H1 (cell line): ENCODE data around the gene ZNF692. TPM values are rescaled to one million over a fixed set of nuclear protein-coding genes. Genes with fewer than 3 reads are reported as not detected.

Experiments used
- CTCF ChIA-PET: fragments of 300-600 bp; sonication (Branson Sonifier 250); formaldehyde crosslinking; loops from one replicate; lab custom pipeline; 2021; ENCODE audit not compliant: partially characterized antibody; lab: Charles Lee
- POLR2A ChIA-PET: fragments of 300-600 bp; sonication (Branson Sonifier 250); formaldehyde crosslinking; loops from one replicate; lab custom pipeline; 2021; ENCODE audit warnings: inconsistent platforms; ENCODE audit not compliant: partially characterized antibody; lab: Charles Lee
- DNase-seq, 2 experiments: peaks; one replicate each; pipeline versions ENCODE4 v3.0.0 to v3.0.0-alpha.2; 2010 to 2022; ENCODE audit warnings: low spot score in 2 of 2, low read depth in 1 of 2, mixed read lengths in 1 of 2
- FAIRE-seq: peaks from 2 replicates; lab custom pipeline; 2011; peaks lifted over from hg19 to GRCh38; lab: Jason Lieb, UNC
- H2AFZ ChIP-seq: 2 replicates; pipeline ENCODE4 v1.8.1; 2012; ENCODE audit warnings: low read length, inconsistent platforms
- H2AK5ac ChIP-seq: 2 replicates; pipeline ENCODE4 v1.6.1; 2013; ENCODE audit warnings: low read depth, low read length
- H2BK120ac ChIP-seq: replicated peaks from 2 replicates; pipeline ENCODE3; 2013; ENCODE audit warnings: low read depth, low read length, inconsistent platforms
- H2BK12ac ChIP-seq: 2 replicates; pipeline ENCODE4 v1.6.1; 2013; ENCODE audit warnings: low read depth, low read length
- H2BK15ac ChIP-seq: 2 replicates; pipeline ENCODE4 v1.6.1; 2013; ENCODE audit warnings: low read length
- H2BK20ac ChIP-seq: 2 replicates; pipeline ENCODE4 v1.6.1; 2013; ENCODE audit warnings: low read length
- H2BK5ac ChIP-seq: 2 replicates; pipeline ENCODE4 v1.6.1; 2013; ENCODE audit warnings: low read depth, low read length
- H3K14ac ChIP-seq: 2 replicates; pipeline ENCODE4 v1.6.1; 2013; ENCODE audit warnings: inconsistent platforms; ENCODE audit not compliant: insufficient read length
- H3K18ac ChIP-seq: 2 replicates; pipeline ENCODE4 v1.6.1; 2013; ENCODE audit warnings: low read length; ENCODE audit errors: extremely low read depth
- H3K23ac ChIP-seq: 2 replicates; pipeline ENCODE4 v1.6.1; 2013; ENCODE audit warnings: inconsistent platforms; ENCODE audit not compliant: insufficient read length
- H3K23me2 ChIP-seq: 2 replicates; pipeline ENCODE4 v1.6.1; 2013; ENCODE audit warnings: low read depth, low read length
- H3K27ac ChIP-seq: 2 replicates; pipeline ENCODE4 v1.6.1; 2011; ENCODE audit warnings: low read depth, low read length, inconsistent platforms
- H3K27me3 ChIP-seq, 4 experiments: replicated peaks in 1 of 4; 1 replicate in 1 of 4; 2 replicates in 3 of 4; pipeline versions ENCODE4 v1.6.1 to v1.8.1; 2011 to 2013; ENCODE audit warnings: low read length in 3 of 4, mild to moderate bottlenecking in 3 of 4, inconsistent platforms in 2 of 4, mixed read lengths in 2 of 4, moderate library complexity in 1 of 4; ENCODE audit not compliant: control insufficient read depth in 3 of 4, insufficient read depth in 3 of 4; ENCODE audit errors: extremely low read depth in 1 of 4
- H3K36me3 ChIP-seq, 4 experiments: 2 replicates each; pipeline versions ENCODE4 v1.6.1 to v1.8.1; 2011 to 2013; ENCODE audit warnings: mild to moderate bottlenecking in 4 of 4, low read length in 3 of 4, moderate library complexity in 2 of 4, control low read depth in 1 of 4, inconsistent platforms in 1 of 4; ENCODE audit not compliant: insufficient read depth in 4 of 4, control insufficient read depth in 2 of 4
- H3K4ac ChIP-seq: replicated peaks from 2 replicates; pipeline ENCODE3; 2013; ENCODE audit warnings: low read length, low read depth, mixed read lengths, inconsistent platforms; ENCODE audit not compliant: insufficient read length
- H3K4me1 ChIP-seq, 4 experiments: replicated peaks in 1 of 4; 1 replicate in 1 of 4; 2 replicates in 3 of 4; pipeline versions ENCODE4 v1.6.1 to v1.8.1; 2011 to 2013; ENCODE audit warnings: low read length in 3 of 4, inconsistent platforms in 2 of 4, mixed read lengths in 1 of 4; ENCODE audit not compliant: insufficient read depth in 4 of 4, control insufficient read depth in 3 of 4
- H3K4me2 ChIP-seq, 2 experiments: 2 replicates each; pipeline versions ENCODE4 v1.6.1 to v1.8.1; 2011 to 2013; ENCODE audit warnings: low read depth in 2 of 2, low read length in 2 of 2, control low read depth in 1 of 2, inconsistent platforms in 1 of 2, mild to moderate bottlenecking in 1 of 2; ENCODE audit not compliant: insufficient read depth in 1 of 2
- H3K4me3 ChIP-seq, 4 experiments: fragments of 200-600, 300-600 bp in 1 of 4; sonication (generic), shearing (Covaris generic), sonication (Bioruptor Twin) in 1 of 4; 2 replicates each; pipeline versions ENCODE4 v1.5.1 to v1.8.1; 2011 to 2016; ENCODE audit warnings: low read length in 4 of 4, low read depth in 3 of 4, control low read depth in 2 of 4, inconsistent platforms in 2 of 4, mild to moderate bottlenecking in 2 of 4, mixed read lengths in 1 of 4, moderate library complexity in 1 of 4; ENCODE audit not compliant: insufficient read depth in 2 of 4; ENCODE audit errors: extremely low read depth in 1 of 4
- H3K56ac ChIP-seq: replicated peaks from 2 replicates; pipeline ENCODE3; 2013; ENCODE audit warnings: low read depth, mild to moderate bottlenecking, mixed read lengths, low read length, inconsistent platforms; ENCODE audit not compliant: insufficient read length
- H3K79me1 ChIP-seq: 2 replicates; pipeline ENCODE4 v1.6.1; 2013; ENCODE audit warnings: low read depth, low read length, control low read depth
- H3K79me2 ChIP-seq, 2 experiments: 2 replicates each; pipeline versions ENCODE4 v1.6.1 to v1.8.1; 2012 to 2013; ENCODE audit warnings: low read length in 2 of 2, mild to moderate bottlenecking in 2 of 2, inconsistent platforms in 1 of 2; ENCODE audit not compliant: insufficient read depth in 2 of 2, control insufficient read depth in 1 of 2
- H3K9ac ChIP-seq, 4 experiments: replicated peaks in 1 of 4; 1 replicate in 1 of 4; 2 replicates in 3 of 4; pipeline versions ENCODE4 v1.6.1 to v1.8.1; 2011 to 2013; ENCODE audit warnings: low read depth in 3 of 4, low read length in 3 of 4, control low read depth in 2 of 4, mild to moderate bottlenecking in 2 of 4, moderate library complexity in 2 of 4, inconsistent platforms in 1 of 4; ENCODE audit errors: extremely low read depth in 1 of 4
- H3K9me3 ChIP-seq, 2 experiments: 2 replicates each; pipeline versions ENCODE4 v1.6.1 to v1.8.1; 2012 to 2013; ENCODE audit warnings: mild to moderate bottlenecking in 2 of 2, moderate library complexity in 2 of 2, control low read depth in 1 of 2, inconsistent platforms in 1 of 2, low read depth in 1 of 2, low read length in 1 of 2, mixed read lengths in 1 of 2; ENCODE audit not compliant: insufficient read depth in 2 of 2
- H4K20me1 ChIP-seq, 2 experiments: replicated peaks in 1 of 2; 2 replicates each; pipeline versions ENCODE3 to v1.8.1; 2011 to 2013; ENCODE audit warnings: inconsistent platforms in 2 of 2, low read length in 2 of 2, mild to moderate bottlenecking in 1 of 2; ENCODE audit not compliant: insufficient read depth in 2 of 2, control insufficient read depth in 1 of 2
- H4K5ac ChIP-seq: 2 replicates; pipeline ENCODE4 v1.6.1; 2013; ENCODE audit warnings: low read length, low read depth, mixed read lengths, inconsistent platforms; ENCODE audit not compliant: insufficient read length
- H4K8ac ChIP-seq: 2 replicates; pipeline ENCODE4 v1.8.0; 2013; ENCODE audit warnings: mild to moderate bottlenecking, moderate library complexity, low read length, inconsistent platforms; ENCODE audit not compliant: insufficient read depth; ENCODE audit errors: extremely low read depth
- H4K91ac ChIP-seq: replicated peaks from 2 replicates; pipeline ENCODE3; 2013; ENCODE audit warnings: low read length, mixed read lengths, inconsistent platforms; ENCODE audit not compliant: insufficient read length
- ATF2 ChIP-seq: IDR thresholded peaks from 2 replicates; pipeline ENCODE4 v1.6.1; 2012; ENCODE audit warnings: low read length, inconsistent platforms
- BCL11A ChIP-seq, 2 experiments: IDR thresholded peaks; one replicate each; pipeline ENCODE4 v1.6.1; 2011; ENCODE audit warnings: low read depth in 2 of 2, low read length in 2 of 2, mild to moderate bottlenecking in 2 of 2
- CEBPB ChIP-seq: IDR thresholded peaks from 2 replicates; pipeline ENCODE4 v1.6.1; 2012; ENCODE audit warnings: low read depth, low read length
- CHD2 ChIP-seq: IDR thresholded peaks from 2 replicates; pipeline ENCODE4 v1.6.1; 2012; ENCODE audit warnings: low read length, improper control_type of control experiment
- CREB1 ChIP-seq: IDR thresholded peaks from 2 replicates; pipeline ENCODE4 v1.6.1; 2012; ENCODE audit warnings: inconsistent platforms
- GTF2F1 ChIP-seq: IDR thresholded peaks from 2 replicates; pipeline ENCODE4 v1.6.1; 2012; ENCODE audit warnings: low read depth, low read length, improper control_type of control experiment, borderline replicate concordance
- JUN ChIP-seq: IDR thresholded peaks from 2 replicates; pipeline ENCODE4 v1.6.1; 2011; ENCODE audit warnings: low read depth, mild to moderate bottlenecking, improper control_type of control experiment, low read length
- KDM4A ChIP-seq: IDR thresholded peaks from one replicate; pipeline ENCODE4 v1.7.1; 2012; ENCODE audit warnings: low read depth, mild to moderate bottlenecking, moderate library complexity, low read length, inconsistent platforms; ENCODE audit not compliant: severe bottlenecking
- NRF1 ChIP-seq: IDR thresholded peaks from 2 replicates; pipeline ENCODE4 v1.6.1; 2011; ENCODE audit warnings: mild to moderate bottlenecking, low read depth, low read length, improper control_type of control experiment
- PHF8 ChIP-seq: fragments of 200-600 bp; sonication (generic); conservative IDR thresholded peaks from 2 replicates; pipeline ENCODE4 v1.7.1; 2012; ENCODE audit warnings: low read depth, mild to moderate bottlenecking, inconsistent platforms, low read length, moderate library complexity
- SIN3A ChIP-seq, 2 experiments: IDR thresholded peaks in 1 of 2; conservative IDR thresholded peaks in 1 of 2; 2 replicates each; pipeline ENCODE4 v1.6.1; 2011 to 2012; ENCODE audit warnings: low read length in 2 of 2, improper control_type of control experiment in 1 of 2, low read depth in 1 of 2, mild to moderate bottlenecking in 1 of 2
- SIX5 ChIP-seq: IDR thresholded peaks from 2 replicates; pipeline ENCODE4 v1.6.1; 2011; ENCODE audit warnings: mild to moderate bottlenecking, low read depth, low read length
- SP4 ChIP-seq: IDR thresholded peaks from 2 replicates; pipeline ENCODE4 v1.6.1; 2012; ENCODE audit warnings: low read length, inconsistent platforms
- TAF1 ChIP-seq: IDR thresholded peaks from 2 replicates; pipeline ENCODE4 v1.6.1; 2011; ENCODE audit warnings: mild to moderate bottlenecking, low read depth, low read length
- WGBS, 2 experiments: shearing (Covaris generic) in 1 of 2; methylation state at CpG; one replicate each; pipeline versions ENCODE4 v1.1.6 to v1.1.7; 2013 to 2015; ENCODE audit warnings: low lambda C conversion rate in 2 of 2, mixed read lengths in 2 of 2, inconsistent platforms in 1 of 2, low coverage in 1 of 2, missing lambda C conversion rate in 1 of 2; ENCODE audit not compliant: insufficient replicate concordance in 2 of 2, insufficient coverage in 1 of 2, insufficient read length in 1 of 2; ENCODE audit errors: extremely low coverage in 1 of 2, missing lambda C conversion rate in 1 of 2; 5-methylcytosine and 5-hydroxymethylcytosine counted together
- polyA plus RNA-seq, 7 experiments: library from polyadenylated mRNA; depleted of rRNA in 3 of 7; stranded (reverse) in 5 of 7; unstranded in 2 of 7; fragments of >200 nt in 5 of 7; fragments of 200-250 nt in 2 of 7; gene quantifications; 1 replicate in 5 of 7; 2 replicates in 1 of 7; 4 replicates in 1 of 7; pipeline versions ENCODE4 v1.2.1 to v1.2.3, GENCODE V29; 2011 to 2013; ENCODE audit warnings: missing spikeins in 2 of 7, mixed read lengths in 2 of 7
- total RNA-seq: library from RNA; stranded (reverse); fragmentation: NEBNext Ultra II Directional; extraction: Animal tissue kit (Norgen Biotek cat#: 25700); gene quantifications from 2 replicates; pipeline ENCODE4 v1.2.1, GENCODE V29; 2021

Gene ZNF692
- total and polyA plus RNA-seq, 2 of the 8 experiments (the other 6 are each of a cell fraction or from before 2014, with no cell fraction given), result 38.4 to 52.3 TPM

- H3K4me1 ChIP-seq, result no peaks in the 10 kb centered on the region
- 84% methylated on average over 1 of the region's 1 CpG; no CpG with 5 or more reads in 1 of the 2 experiments for whole genome bisulfite sequencing, 2 experiments
- CTCF ChIA-PET, result interaction anchor here (1.1 kb wide), 1 partner anchor 30 kb away, joined by 4 read pairs; no protein-coding TSS in a partner anchor
- H3K36me3 ChIP-seq, result no peaks in the 10 kb centered on the region
- no peak overlapping the region for H3K4me3 ChIP-seq
- H2AFZ ChIP-seq, result no peak overlapping the region
- no peak overlapping the region for H3K14ac ChIP-seq
- H3K4me2 ChIP-seq, result no peak overlapping the region
- H2BK120ac ChIP-seq, result no peak overlapping the region
- no peak overlapping the region for H3K23ac ChIP-seq
- no peak overlapping the region for H2BK5ac ChIP-seq
- no peak overlapping the region for H3K9ac ChIP-seq
- H2BK12ac ChIP-seq, result no peak overlapping the region
- DNase-seq, result no peak
- H4K5ac ChIP-seq, result no peak overlapping the region
- H3K79me1 ChIP-seq, result no peaks in the 10 kb centered on the region
- no peaks in the 10 kb centered on the region for H3K23me2 ChIP-seq
- H3K27ac ChIP-seq, result no peak overlapping the region
- H3K27me3 ChIP-seq, result no peaks in the 10 kb centered on the region
- H2BK20ac ChIP-seq, result no peak overlapping the region
- H2BK15ac ChIP-seq, result no peak overlapping the region
- no peak overlapping the region for H3K18ac ChIP-seq
- no peak overlapping the region for H4K91ac ChIP-seq
- TF ChIP-seq TAF1 (no peak), KDM4A (no peak), SIN3A (conservative IDR thresholded peaks at IDR 0.05 in 1 of 2, IDR thresholded peaks at IDR 0.05 in 1 of 2; ENCODE audit: low read depth in 1 of 2, low read length in 2 of 2) (no peak), PHF8 (no peak), CREB1 (no peak), CEBPB (no peak), GTF2F1 (no peak), ATF2 (no peak), NRF1 (no peak), SP4 (no peak), JUN (no peak), BCL11A (IDR thresholded peaks at IDR 0.05; ENCODE audit: low read depth in 2 of 2, low read length in 2 of 2) (no peak), CHD2 (no peak), SIX5 (no peak)
- no peaks in the 10 kb centered on the region for H3K9me3 ChIP-seq
- no peak for FAIRE-seq
- POLR2A ChIA-PET, result no interaction called here
- no peaks in the 10 kb centered on the region for H4K20me1 ChIP-seq
- H3K56ac ChIP-seq, result no peak overlapping the region
- H2AK5ac ChIP-seq, result no peak overlapping the region
- H3K79me2 ChIP-seq, result no peaks in the 10 kb centered on the region
- no peak overlapping the region for H4K8ac ChIP-seq
- H3K4ac ChIP-seq, result no peak overlapping the region
Measured at GRCh38 chr1:248881261-248881660, 22.4 kb upstream of the ZNF692 start.
